HG03175 (cell line): ENCODE results near the gene AGER.

Source experiments
- ATAC-seq: cut with Tn5 transposase; IDR thresholded peaks from one replicate; pipeline ENCODE4 v1.9.1; 2021; ENCODE audit warnings: mild to moderate bottlenecking, moderate library complexity; ENCODE audit not compliant: unreplicated experiment

AGER gene

GRCh38 chr6:32174416-32174815, 9.6 kb downstream of the AGER start:
- no peak for ATAC-seq

GRCh38 chr6:32173051-32173727, 10.9 kb downstream of the AGER start:
- no peak for ATAC-seq

- ATAC-seq = no peak
Measured at GRCh38 chr6:32171234-32171633, 12.8 kb downstream of the AGER start.

GRCh38 chr6:32170294-32170693, 13.8 kb downstream of the AGER start:
- no peak for ATAC-seq

GRCh38 chr6:32168807-32169591, 15.1 kb downstream of the AGER start:
- no peak for ATAC-seq

- no peak for ATAC-seq
Measured at GRCh38 chr6:32168350-32168749, 15.7 kb downstream of the AGER start.

GRCh38 chr6:32167761-32168262, 16.2 kb downstream of the AGER start:
- ATAC-seq = no peak

- ATAC-seq = no peak
Measured at GRCh38 chr6:32167154-32167760, 16.8 kb downstream of the AGER start.

GRCh38 chr6:32166411-32167061, 17.5 kb downstream of the AGER start:
- ATAC-seq = no peak

- no peak for ATAC-seq
Measured at GRCh38 chr6:32164295-32164694, 19.8 kb downstream of the AGER start, which contains the start of gene EGFL8. TSS of gene EGFL8 (plus strand) at chr6:32164595. CDS start at chr6:32166166, 1,571 bp downstream.

GRCh38 chr6:32163559-32164258, 20.3 kb downstream of the AGER start:
- no peak for ATAC-seq

GRCh38 chr6:32158052-32158451, 26.0 kb downstream of the AGER start:
- ATAC-seq = no peak

- ATAC-seq = no peak
Measured at GRCh38 chr6:32156891-32157290, 27.2 kb downstream of the AGER start.

- peak; percentile 77 for ATAC-seq
Measured at GRCh38 chr6:32154514-32155161, 29.4 kb downstream of the AGER start.

- peak; percentile 19 for ATAC-seq
Measured at GRCh38 chr6:32153564-32154513, 30.2 kb downstream of the AGER start, which contains the start of gene PPT2. TSS of gene PPT2 (plus strand) at chr6:32154141. CDS start at chr6:32154595, 454 bp downstream.

- no peak for ATAC-seq
Measured at GRCh38 chr6:32152769-32153563, 31.1 kb downstream of the AGER start.

GRCh38 chr6:32151863-32152768, 31.9 kb downstream of the AGER start, which contains the start of gene PRRT1:
TSS of gene PRRT1 (minus strand) at chr6:32151939. CDS start at chr6:32151827, 112 bp downstream.
- no peak for ATAC-seq
